ENCODE results near the gene B4GALNT3.

Gene B4GALNT3

GRCh38 chr12:509500-509899 lies 49.8 kb downstream of the B4GALNT3 start:
- no peak for DNase-seq (ENCODE audit: low read depth)

- DNase-seq (ENCODE audit: low read depth), result no peak
These were observed 50.5 kb downstream of the B4GALNT3 start for GRCh38 chr12:510071-510825.

GRCh38 chr12:512933-513332 lies 53.2 kb downstream of the B4GALNT3 start:
- DNase-seq (ENCODE audit: low read depth), result no peak

GRCh38 chr12:513446-513845 lies 53.7 kb downstream of the B4GALNT3 start:
- DNase-seq (ENCODE audit: low read depth), result no peak

DNA sequence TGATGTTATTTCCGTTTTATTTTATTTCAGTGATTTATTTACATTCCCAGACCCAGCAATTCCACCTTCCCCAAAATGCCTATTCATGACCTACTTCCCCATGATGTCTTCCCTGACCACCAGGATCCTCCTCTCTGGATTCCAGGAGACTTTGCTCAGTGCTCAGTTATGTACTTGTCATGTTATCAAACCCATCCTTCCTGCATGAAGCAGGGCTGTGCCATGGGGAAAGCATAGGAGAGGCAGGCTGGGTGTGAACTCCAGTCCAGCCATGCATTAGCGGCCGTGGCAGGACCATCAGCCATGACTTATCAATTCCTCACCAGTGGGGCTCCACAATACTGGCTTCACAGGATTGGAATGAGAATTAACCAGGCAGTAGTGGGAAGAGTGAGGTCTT lies 57.8 kb downstream of the B4GALNT3 start:
- DNase-seq (ENCODE audit: low read depth), result no peak

DNA sequence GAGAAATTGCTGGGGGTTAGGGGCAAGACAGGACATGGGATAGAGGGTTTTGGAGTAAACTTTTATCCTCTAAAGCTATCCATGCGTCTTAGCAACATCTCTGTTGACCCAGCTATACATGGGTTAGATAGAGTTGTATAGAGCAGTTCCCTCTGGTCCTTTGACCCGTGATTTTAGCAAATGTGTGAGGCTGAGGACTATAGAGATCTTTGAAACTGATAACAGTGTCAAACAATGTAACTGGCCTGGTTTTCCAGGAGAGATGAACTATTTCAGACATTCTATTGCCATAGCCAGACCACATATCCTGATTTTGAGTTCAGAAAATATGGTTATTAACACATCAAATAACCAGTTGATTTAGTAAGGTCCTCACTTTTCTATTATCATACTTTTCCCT lies 60.4 kb downstream of the B4GALNT3 start:
- DNase-seq (ENCODE audit: low read depth), result no peak

DNA sequence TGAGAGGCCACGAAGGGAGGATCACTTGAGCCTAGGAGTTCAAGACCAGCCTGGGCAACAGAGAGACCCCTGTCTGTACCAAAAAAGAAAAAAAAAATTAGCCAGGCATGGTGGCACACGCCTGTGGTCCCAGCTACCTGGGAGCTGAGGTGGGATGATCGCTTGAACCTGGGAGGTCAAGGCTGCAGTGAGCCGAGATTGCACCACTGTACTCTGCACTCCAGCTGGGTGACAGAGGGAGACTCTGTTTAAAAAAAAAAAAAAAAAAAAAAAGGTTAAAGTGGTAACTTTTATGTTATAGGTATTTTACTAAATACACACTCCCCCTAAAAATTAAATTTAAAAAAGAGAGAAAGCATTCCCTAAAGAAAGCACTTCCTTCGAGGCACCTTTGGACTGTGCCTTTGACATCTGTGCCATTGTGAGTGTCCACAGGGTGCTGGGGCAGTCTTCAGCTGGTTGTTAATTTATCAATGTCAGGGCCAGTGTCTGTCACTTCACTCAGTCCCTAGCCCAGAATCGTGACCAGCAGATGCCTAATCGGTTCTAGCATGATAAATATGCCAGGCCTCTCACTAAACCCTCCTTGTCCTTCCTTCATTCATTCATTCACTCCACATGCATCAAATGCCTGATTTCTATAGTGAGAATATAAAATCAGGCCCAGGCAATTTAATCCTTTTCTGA lies 63.1 kb downstream of the B4GALNT3 start:
- DNase-seq (ENCODE audit: low read depth), result no peak

- no peak for DNase-seq (ENCODE audit: low read depth)
These were observed 64.6 kb downstream of the B4GALNT3 start for GRCh38 chr12:524167-524951.

- DNase-seq (ENCODE audit: low read depth), result no peak
These were observed 66.3 kb downstream of the B4GALNT3 start for GRCh38 chr12:526089-526488.

DNA sequence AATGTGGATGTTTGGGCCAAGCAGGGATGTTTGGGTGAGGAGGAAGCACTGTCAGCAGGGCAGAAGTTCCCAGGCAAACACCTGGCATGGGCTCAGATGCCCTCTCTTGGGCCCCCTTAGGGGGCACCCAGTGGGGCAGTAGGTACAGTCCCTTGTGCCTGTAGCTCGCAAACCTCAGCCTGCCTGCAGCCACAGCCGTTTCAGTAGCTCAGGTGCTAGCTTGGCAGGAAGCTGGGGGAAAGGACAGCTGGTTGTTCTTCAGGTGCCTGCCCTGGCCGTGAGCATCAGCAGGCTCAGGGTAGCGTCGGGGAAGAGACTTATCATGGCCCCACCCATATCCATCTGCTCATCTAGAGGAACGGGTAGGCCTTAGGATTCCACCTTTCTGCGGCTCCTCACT lies 67.5 kb downstream of the B4GALNT3 start:
- DNase-seq (ENCODE audit: low read depth), result no peak

DNA sequence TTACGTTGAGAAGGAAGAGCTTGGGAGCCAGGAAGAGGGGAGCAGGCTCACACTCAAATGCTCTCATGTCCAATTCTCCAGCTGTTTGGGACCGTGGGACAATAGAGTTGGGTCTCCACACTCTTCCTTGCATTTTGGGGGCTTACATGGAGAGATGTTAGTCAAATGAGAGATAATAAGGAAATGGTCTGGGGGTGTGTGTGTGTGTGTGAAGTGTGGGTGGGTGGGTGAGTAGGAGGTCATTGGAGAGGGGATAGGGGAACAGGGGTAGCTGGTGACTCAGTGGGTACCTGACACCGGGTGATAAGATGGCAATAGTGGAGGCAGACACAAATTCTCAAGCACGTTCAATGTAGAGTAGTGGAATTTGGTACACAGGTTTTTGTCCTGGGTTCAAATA lies 68.0 kb downstream of the B4GALNT3 start:
- no peak for DNase-seq (ENCODE audit: low read depth)

DNA sequence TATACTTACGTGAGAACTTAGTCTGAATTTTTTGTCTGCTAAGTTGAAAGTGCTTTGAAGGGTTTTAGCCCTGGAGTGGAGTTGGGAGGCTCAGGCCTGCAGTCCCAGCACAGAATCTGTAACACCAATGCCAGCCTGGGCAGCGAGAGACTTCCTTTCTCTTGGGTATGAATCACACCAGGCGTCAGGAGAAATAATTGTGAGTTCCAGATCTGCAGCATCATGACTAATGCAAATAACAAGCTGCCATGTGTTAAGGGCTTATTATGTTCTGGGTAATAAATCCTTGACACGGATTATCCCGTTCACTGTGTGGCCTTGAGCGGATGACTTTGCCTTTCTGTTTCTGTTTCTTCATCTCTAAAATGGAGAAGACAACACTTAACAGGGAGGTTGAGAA lies 70.6 kb downstream of the B4GALNT3 start:
- no peak for DNase-seq (ENCODE audit: low read depth)

GRCh38 chr12:530821-531220 lies 71.1 kb downstream of the B4GALNT3 start:
- DNase-seq (ENCODE audit: low read depth), result no peak

DNA sequence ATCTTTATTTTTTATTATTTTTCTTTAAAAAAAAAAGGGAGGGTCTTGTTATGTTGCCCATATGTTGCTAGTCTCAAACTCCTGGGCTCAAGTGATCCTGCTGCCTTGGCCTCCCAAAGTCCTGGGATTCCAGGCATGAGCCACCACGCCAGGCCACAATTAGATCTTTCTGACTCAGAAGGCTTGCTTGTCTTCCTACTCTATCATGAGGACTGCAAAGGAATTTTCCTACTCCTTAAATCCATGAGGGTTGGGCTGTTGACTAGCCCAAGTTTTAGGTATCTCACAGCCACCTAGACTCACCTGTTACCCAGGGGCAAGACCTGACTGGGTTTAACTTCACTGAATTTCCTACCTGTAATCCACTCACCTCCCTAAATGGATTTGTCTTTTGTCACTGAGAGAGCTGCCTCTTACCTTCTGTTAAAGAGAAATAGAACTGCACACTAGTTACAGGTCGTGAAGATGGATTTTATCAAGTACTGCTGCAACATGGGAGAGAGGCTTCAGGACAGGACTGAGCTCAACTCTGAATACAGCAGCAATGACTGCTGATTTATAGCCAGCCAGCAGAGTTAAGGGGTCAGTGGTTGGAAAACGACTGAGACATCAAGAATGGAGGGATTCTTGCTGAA lies 72.3 kb downstream of the B4GALNT3 start:
- DNase-seq (ENCODE audit: low read depth), result no peak

DNA sequence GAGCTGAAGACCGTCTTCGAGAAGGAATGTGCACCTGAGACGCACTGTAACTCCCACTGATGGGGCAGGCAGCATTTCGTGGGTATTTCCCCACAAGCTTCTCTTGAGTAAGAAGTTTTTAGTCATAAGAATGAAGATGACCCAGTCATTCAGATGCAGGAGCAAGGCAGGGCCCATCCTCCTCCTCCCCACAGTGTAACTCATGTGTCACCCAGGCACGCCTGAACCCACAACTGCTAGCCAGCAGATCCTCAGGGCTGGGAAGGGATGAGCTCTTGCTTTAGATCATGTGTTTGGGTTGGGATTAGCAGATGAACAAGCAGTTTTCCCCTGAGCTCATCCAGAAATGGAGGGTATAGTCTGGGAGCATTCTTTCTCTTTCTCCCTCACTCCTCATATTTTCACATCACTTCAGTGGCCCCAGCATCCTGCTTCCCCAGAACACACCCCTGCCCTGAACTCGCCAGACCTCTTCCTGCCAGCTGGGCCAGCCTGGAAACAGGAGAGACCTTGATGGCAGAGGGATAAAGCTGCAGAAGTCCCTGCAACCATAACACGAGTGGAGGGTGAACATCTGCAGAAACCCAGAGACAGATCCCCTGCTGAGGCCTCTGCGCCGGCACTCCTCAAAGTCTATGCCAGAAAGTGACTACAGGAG lies 73.3 kb downstream of the B4GALNT3 start:
- no peak for DNase-seq (ENCODE audit: low read depth)

GRCh38 chr12:533718-534117 lies 74.0 kb downstream of the B4GALNT3 start:
- no peak for DNase-seq (ENCODE audit: low read depth)

DNA sequence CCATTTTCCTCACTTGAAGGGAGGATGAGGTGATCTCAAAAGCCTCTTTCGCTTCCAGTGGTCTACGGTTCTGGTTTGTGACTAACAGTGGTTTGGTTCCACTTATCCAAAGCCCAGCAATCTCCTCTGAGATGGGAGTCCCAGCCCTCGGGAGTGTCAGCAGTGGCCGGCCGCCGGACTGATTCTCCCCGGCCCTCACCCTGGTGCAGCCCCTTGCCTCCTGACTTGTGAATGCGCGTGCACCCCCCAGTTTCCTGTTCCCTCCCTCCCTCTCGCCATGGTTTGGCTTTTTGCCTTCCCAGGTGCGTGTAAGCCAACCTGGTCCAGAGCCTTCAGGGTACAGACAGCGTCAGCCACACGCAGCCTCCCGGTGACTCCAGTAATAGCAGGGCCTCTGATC lies 74.5 kb downstream of the B4GALNT3 start:
- DNase-seq (ENCODE audit: low read depth), result no peak

DNA sequence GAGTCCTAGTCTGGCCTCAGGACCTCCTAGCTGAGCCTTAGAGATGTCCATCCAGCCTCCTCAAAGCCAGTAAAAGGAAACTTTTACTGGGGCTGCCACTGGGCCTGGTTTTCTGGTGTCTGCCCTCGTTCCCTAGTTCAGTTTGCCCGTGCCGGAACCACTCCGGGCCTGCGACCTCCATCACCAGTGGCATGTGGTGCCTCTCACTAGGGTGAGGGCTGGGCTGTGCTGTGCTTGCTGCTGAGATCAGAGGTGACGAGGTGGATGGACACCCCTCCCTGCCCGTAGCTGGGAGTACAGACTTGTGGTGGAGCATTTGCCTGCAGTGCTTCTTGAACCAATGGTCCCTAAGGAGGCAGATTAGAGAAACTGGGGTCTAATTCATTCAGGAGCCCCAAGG lies 75.7 kb downstream of the B4GALNT3 start:
- no peak for DNase-seq (ENCODE audit: low read depth)

DNA sequence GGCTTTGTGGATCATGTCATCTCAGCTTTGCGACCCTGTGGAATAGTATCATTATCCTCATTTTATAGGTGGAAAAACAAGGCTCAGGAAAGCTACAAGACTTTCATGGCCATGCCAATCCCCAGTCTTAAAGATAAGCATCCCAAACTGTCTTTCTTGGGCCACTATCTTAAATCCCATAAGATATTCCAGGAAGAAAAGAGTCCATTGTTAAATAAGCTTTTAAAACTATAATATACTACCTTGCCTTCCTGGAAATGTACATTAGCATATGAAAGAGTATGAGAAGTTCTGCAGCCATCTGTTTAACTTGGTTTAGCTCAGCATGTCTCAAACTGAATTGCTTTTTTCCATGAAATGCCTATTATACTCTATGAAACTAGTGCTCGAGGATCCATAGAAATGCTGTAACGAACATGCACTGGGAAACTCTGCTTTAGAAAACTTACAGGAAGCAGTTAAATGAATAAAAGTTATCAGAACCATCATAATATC lies 77.1 kb downstream of the B4GALNT3 start:
- DNase-seq (ENCODE audit: low read depth), result no peak

DNA sequence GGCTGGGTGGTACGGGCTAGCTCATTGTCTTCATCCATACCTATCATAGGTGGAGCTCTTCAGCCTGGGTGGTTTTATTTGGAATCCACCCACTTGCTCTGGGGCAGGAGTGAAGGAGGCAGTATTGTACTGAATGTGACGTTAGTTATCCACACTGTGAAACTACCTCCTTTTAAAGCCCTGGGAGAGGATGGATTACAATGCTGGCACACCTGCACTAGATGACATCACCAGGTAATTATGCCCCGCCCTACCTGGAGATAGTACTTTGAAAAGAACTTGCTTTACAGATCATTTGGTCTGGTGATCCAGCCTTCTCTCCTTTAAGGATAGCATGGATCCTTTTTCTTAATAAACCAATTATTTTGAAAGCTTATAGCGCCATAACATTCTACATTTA lies 78.0 kb downstream of the B4GALNT3 start:
- no peak for DNase-seq (ENCODE audit: low read depth)

GRCh38 chr12:538731-539539 lies 79.2 kb downstream of the B4GALNT3 start:
- no peak for DNase-seq (ENCODE audit: low read depth)

Data from activated T-cell treated with anti-CD3 and anti-CD28 coated beads for 1 hour (primary cell).